Hepatocyte (in vitro differentiated cells): ENCODE measurements around the gene TMPRSS6. TPM values are rescaled to one million over a fixed set of nuclear protein-coding genes. Genes with fewer than 3 reads are reported as not detected.
A peak's percentile ranks its signal among the peaks of the same experiment; 100 is the strongest.

ENCODE experiments used
- DNase-seq: peaks from one replicate; pipeline ENCODE4 v3.0.0-alpha.2; 2016; ENCODE audit warnings: low spot score
- H2AFZ ChIP-seq: fragments of 200-600 bp; sonication (generic); 2 replicates; pipeline ENCODE4 v1.6.0; 2016; ENCODE audit warnings: antibody characterized with exemption, mild to moderate bottlenecking
- H3K27ac ChIP-seq: fragments of 200-600 bp; sonication (generic); 2 replicates; pipeline ENCODE4 v1.5.1; 2016; ENCODE audit warnings: mild to moderate bottlenecking
- H3K27me3 ChIP-seq: fragments of 200-600 bp; sonication (generic); 2 replicates; pipeline ENCODE4 v1.6.1; 2016
- H3K36me3 ChIP-seq: fragments of 200-600 bp; sonication (generic); replicated peaks from 2 replicates; pipeline ENCODE4 v1.5.1; 2016; ENCODE audit warnings: low read depth; ENCODE audit not compliant: insufficient read depth
- H3K4me1 ChIP-seq: fragments of 200-600 bp; sonication (generic); 2 replicates; pipeline ENCODE4 v1.5.1; 2016; ENCODE audit warnings: mild to moderate bottlenecking, moderate library complexity; ENCODE audit not compliant: insufficient read depth
- H3K4me2 ChIP-seq: fragments of 200-600 bp; sonication (generic); 2 replicates; pipeline ENCODE4 v1.6.0; 2016
- H3K4me3 ChIP-seq: fragments of 200-600 bp; sonication (generic); 2 replicates; pipeline ENCODE4 v1.5.1; 2016; ENCODE audit warnings: mild to moderate bottlenecking
- H3K79me2 ChIP-seq: fragments of 200-600 bp; sonication (generic); 2 replicates; pipeline ENCODE4 v1.6.0; 2017; ENCODE audit warnings: mild to moderate bottlenecking
- H3K9me2 ChIP-seq: fragments of 200-600 bp; sonication (generic); replicated peaks from 2 replicates; pipeline ENCODE4 v1.6.0; 2017; ENCODE audit warnings: mild to moderate bottlenecking; ENCODE audit not compliant: insufficient read depth
- H3K9me3 ChIP-seq: fragments of 200-600 bp; sonication (generic); 2 replicates; pipeline ENCODE4 v1.5.1; 2016; ENCODE audit warnings: low read depth, mild to moderate bottlenecking
- H4K20me1 ChIP-seq: fragments of 200-600 bp; sonication (generic); 2 replicates; pipeline ENCODE4 v1.6.0; 2016; ENCODE audit warnings: mild to moderate bottlenecking; ENCODE audit not compliant: insufficient read depth, poor library complexity, severe bottlenecking
- CTCF ChIP-seq: fragments of 200-600 bp; sonication (generic); IDR thresholded peaks from 2 replicates; pipeline ENCODE4 v1.5.1; 2016; ENCODE audit warnings: antibody characterized with exemption, mild to moderate bottlenecking; ENCODE audit not compliant: poor library complexity
- EZH2 ChIP-seq: fragments of 200-600 bp; sonication (generic); IDR thresholded peaks from 2 replicates; pipeline ENCODE4 v1.6.1; 2016; ENCODE audit warnings: antibody characterized with exemption, mild to moderate bottlenecking, borderline replicate concordance
- EZH2phosphoT487 ChIP-seq: fragments of 200-600 bp; sonication (generic); IDR thresholded peaks from one replicate; pipeline ENCODE4 v1.6.1; 2018; ENCODE audit warnings: antibody characterized with exemption, mild to moderate bottlenecking, low read depth, moderate library complexity; ENCODE audit not compliant: unreplicated experiment, severe bottlenecking
- WGBS: methylation state at CpG from one replicate; pipeline ENCODE4 v1.1.6; 2016; ENCODE audit warnings: low lambda C conversion rate; ENCODE audit errors: missing lambda C conversion rate; 5-methylcytosine and 5-hydroxymethylcytosine counted together
- polyA plus RNA-seq: library from polyadenylated mRNA; unstranded; fragments of >200 nt; fragmentation: Nextera tagmentation; extraction: Ambion mirVana; gene quantifications from 2 replicates; pipeline ENCODE4 v1.2.1, GENCODE V29; 2016
- total RNA-seq: library from RNA; depleted of rRNA; stranded (reverse); fragments of >200 nt; gene quantifications from 2 replicates; pipeline ENCODE4 v1.2.3, GENCODE V29; 2014

The TMPRSS6 gene
- total and polyA plus RNA-seq, 2 experiments from 2014 or later = 34.4 to 49.8 TPM

- H3K27ac ChIP-seq = no peak overlapping the region
- no peaks in the 10 kb centered on the region for H3K9me3 ChIP-seq
- H3K36me3 ChIP-seq = no peaks in the 10 kb centered on the region
- peaks cover 59% of the 10 kb centered on the region for H3K79me2 ChIP-seq
- no peak for DNase-seq
- WGBS = 93% methylated on average over 16 of the region's 16 CpGs
- TF ChIP-seq EZH2 (no peak), CTCF (no peak), EZH2phosphoT487 (no peak)
- no peaks in the 10 kb centered on the region for H3K9me2 ChIP-seq
- no peaks in the 10 kb centered on the region for H3K27me3 ChIP-seq
- H2AFZ ChIP-seq = no peak overlapping the region
- peaks cover 32% of the 10 kb centered on the region for H3K4me1 ChIP-seq
- no peak overlapping the region for H3K4me3 ChIP-seq
- peaks cover 25% of the 10 kb centered on the region for H4K20me1 ChIP-seq
- peak overlapping the region; percentile 78 for H3K4me2 ChIP-seq
Observed at GRCh38 chr22:37022483-37023337, 86.8 kb downstream of the TMPRSS6 start.

GRCh38 chr22:37021710-37022482 is 87.6 kb downstream of the TMPRSS6 start:
- TF ChIP-seq EZH2phosphoT487 (no peak), CTCF (peak; percentile 62)
- Histone ChIP-seq H3K9me3 (no peaks in the 10 kb centered on the region), H3K27ac (no peak overlapping the region), H3K27me3 (no peaks in the 10 kb centered on the region), H3K36me3 (no peaks in the 10 kb centered on the region), H2AFZ (no peak overlapping the region), H3K79me2 (peaks cover 67% of the 10 kb centered on the region), H3K9me2 (no peaks in the 10 kb centered on the region), H4K20me1 (peaks cover 25% of the 10 kb centered on the region), H3K4me3 (no peak overlapping the region), H3K4me2 (peak overlapping the region; percentile 78), H3K4me1 (peaks cover 40% of the 10 kb centered on the region)
- 72% methylated on average over 13 of the region's 13 CpGs for WGBS
- peak; percentile 62 for DNase-seq

- no peak for TF ChIP-seq EZH2phosphoT487
- no peaks in the 10 kb centered on the region for H3K36me3 ChIP-seq
- peaks cover 29% of the 10 kb centered on the region for H4K20me1 ChIP-seq
- WGBS = 86% methylated on average over 5 of the region's 5 CpGs
- H3K79me2 ChIP-seq = peaks cover 71% of the 10 kb centered on the region
- no peaks in the 10 kb centered on the region for H3K9me3 ChIP-seq
- peak overlapping the region; percentile 78 for H3K4me2 ChIP-seq
- H3K4me1 ChIP-seq = peaks cover 44% of the 10 kb centered on the region
- no peaks in the 10 kb centered on the region for H3K27me3 ChIP-seq
- H2AFZ ChIP-seq = no peak overlapping the region
- no peak overlapping the region for H3K4me3 ChIP-seq
- H3K9me2 ChIP-seq = no peaks in the 10 kb centered on the region
- H3K27ac ChIP-seq = no peak overlapping the region
- DNase-seq = no peak
Observed at GRCh38 chr22:37021041-37021440, 88.5 kb downstream of the TMPRSS6 start.

GRCh38 chr22:37020192-37020479 is 89.4 kb downstream of the TMPRSS6 start:
- no peaks in the 10 kb centered on the region for H3K9me2 ChIP-seq
- TF ChIP-seq EZH2 (no peak), CTCF (no peak), EZH2phosphoT487 (no peak)
- no peaks in the 10 kb centered on the region for H3K27me3 ChIP-seq
- peak overlapping the region; percentile 99 for H3K27ac ChIP-seq
- peak overlapping the region; percentile 78 for H3K4me2 ChIP-seq
- H4K20me1 ChIP-seq = peaks cover 29% of the 10 kb centered on the region
- H2AFZ ChIP-seq = peak overlapping the region; percentile 100
- peaks cover 45% of the 10 kb centered on the region for H3K4me1 ChIP-seq
- peaks cover 70% of the 10 kb centered on the region for H3K79me2 ChIP-seq
- no peaks in the 10 kb centered on the region for H3K9me3 ChIP-seq
- 1% methylated on average over 5 of the region's 5 CpGs for WGBS
- peak; percentile 69 for DNase-seq
- H3K36me3 ChIP-seq = no peaks in the 10 kb centered on the region
- peak overlapping the region; percentile 99 for H3K4me3 ChIP-seq
